Esophagus muscularis mucosa (tissue), 4 donors: Measurements from ENCODE around the gene SMCO4.

Experiments
- CTCF ChIP-seq, 3 experiments: fragments of 200-600 bp in 2 of 3; fragments of 450-650 bp in 1 of 3; sonication (generic) in 2 of 3; IDR thresholded peaks; one replicate each; pipeline ENCODE4 v1.5.1; 2017 to 2019; ENCODE audit warnings: antibody characterized with exemption in 3 of 3, mild to moderate bottlenecking in 2 of 3, moderate library complexity in 1 of 3
- EP300 ChIP-seq: sonication (generic); formaldehyde crosslinking; IDR thresholded peaks from one replicate; pipeline ENCODE4 v1.6.1; 2017; ENCODE audit warnings: antibody characterized with exemption
- POLR2A ChIP-seq: fragments of 450-650 bp; IDR thresholded peaks from one replicate; pipeline ENCODE4 v1.6.1; 2017; ENCODE audit warnings: antibody characterized with exemption, moderate library complexity, mild to moderate bottlenecking, low read depth
- POLR2AphosphoS5 ChIP-seq, 2 donors: sonication (generic); formaldehyde crosslinking; IDR thresholded peaks; one replicate each; pipeline ENCODE4 v1.6.1; 2017; ENCODE audit warnings: antibody characterized with exemption in 2 of 2

GRCh38 chr11:93515441-93516025 lies 27.7 kb downstream of the SMCO4 start:
- TF ChIP-seq CTCF (IDR thresholded peaks at IDR 0.05) (no peak), POLR2AphosphoS5 (IDR thresholded peaks at IDR 0.05) (no peak), EP300 (no peak), POLR2A (no peak)
